ENCODE results near the gene ZNF14.
"Not testable (repeated sequence)": the region's sequence is repeated elsewhere in the genome, so short reads cannot be mapped to it uniquely, and the experiment has no call there.

The ZNF14 gene

DNA sequence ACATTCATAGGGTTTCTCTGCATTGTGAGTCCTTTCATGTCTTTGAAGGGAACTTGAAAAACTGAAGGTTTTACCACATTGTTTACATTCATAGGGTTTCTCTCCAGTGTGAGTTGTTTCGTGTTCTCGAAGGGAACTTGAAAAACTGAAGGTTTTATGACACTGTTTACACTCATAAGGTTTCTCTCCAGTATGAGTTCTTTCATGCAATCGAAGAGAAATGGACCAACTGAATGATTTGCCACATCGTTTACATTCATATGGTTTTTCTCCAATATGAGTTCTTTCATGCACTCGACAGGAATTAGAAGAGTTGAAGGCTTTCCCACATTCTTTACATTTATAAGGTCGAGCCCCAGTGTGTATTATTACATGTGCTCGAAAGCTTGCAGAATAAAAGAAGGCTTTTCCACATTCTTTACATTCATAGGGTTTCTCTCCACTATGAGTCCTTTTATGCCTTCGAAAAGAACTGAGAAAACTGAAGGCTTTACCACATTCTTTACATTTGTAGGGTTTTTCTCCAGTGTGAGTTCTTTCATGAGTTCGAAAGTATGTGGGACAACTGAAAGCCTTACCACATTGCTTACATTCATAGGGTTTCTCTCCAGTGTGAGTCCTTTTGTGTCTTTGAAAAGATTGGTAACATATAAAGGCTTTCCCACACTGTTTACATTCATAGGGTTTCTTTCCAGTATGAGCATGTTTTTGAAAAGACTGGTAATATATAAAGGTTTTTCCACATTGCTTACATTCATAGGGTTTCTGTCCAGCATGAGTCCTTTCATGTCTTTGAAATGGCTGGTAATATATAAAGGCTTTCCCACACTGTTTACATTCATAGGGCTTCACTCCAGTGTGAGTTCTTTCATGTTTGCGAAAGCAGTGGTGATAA is 20.7 kb downstream of the ZNF14 start:
- H3K4me1 ChIP-seq (ENCODE audit: control insufficient read depth, insufficient read depth, low read length), result no peaks in the 10 kb centered on the region
- H3K36me3 ChIP-seq (ENCODE audit: control insufficient read depth, insufficient read depth, low read length), result peaks cover 60% of the 10 kb centered on the region
- H3K9ac ChIP-seq (ENCODE audit: low read length), result no peak overlapping the region
- peaks cover 92% of the 10 kb centered on the region for H3K9me3 ChIP-seq (ENCODE audit: control insufficient read depth, insufficient read depth, low read depth, low read length)
- no peak overlapping the region for H3K4me3 ChIP-seq (ENCODE audit: low read depth, low read length)
- H3K27me3 ChIP-seq (ENCODE audit: control insufficient read depth, insufficient read depth, low read length), result no peaks in the 10 kb centered on the region
- no peak overlapping the region for H3K27ac ChIP-seq (ENCODE audit: low read depth, low read length)

DNA sequence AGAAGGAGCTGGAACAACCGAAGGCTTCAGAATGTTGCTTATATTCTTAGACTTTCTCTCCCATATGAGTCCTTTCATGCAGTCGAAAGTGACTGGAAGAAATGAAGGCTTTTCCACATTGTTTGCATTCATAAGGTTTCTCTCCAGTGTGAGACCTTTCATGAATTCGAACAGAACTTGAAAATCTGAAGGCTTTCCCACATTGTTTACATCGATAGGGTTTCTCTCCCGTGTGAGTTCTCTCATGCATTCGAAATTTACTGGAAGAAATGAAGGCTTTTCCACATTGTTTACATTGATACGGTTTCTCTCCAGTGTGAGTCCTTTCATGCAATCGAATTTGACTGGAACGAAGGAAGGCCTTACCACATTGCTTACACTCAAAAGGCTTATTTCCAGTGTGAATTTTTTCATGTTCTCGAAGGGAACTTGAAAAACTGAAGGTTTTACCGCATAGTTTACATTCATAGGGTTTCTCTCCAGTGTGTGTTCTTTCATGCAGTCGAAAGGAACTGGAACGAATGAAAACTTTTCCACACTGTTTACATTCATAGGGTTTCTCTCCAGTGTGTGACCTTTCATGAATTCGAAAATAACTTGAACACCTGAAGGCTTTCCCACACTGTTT is 21.5 kb downstream of the ZNF14 start:
- Histone ChIP-seq H3K4me3 (ENCODE audit: low read depth, low read length) (no peak overlapping the region), H3K27me3 (ENCODE audit: control insufficient read depth, insufficient read depth, low read length) (no peaks in the 10 kb centered on the region), H3K27ac (ENCODE audit: low read depth, low read length) (no peak overlapping the region), H3K9ac (ENCODE audit: low read length) (no peak overlapping the region), H3K4me1 (ENCODE audit: control insufficient read depth, insufficient read depth, low read length) (no peaks in the 10 kb centered on the region), H3K9me3 (ENCODE audit: control insufficient read depth, insufficient read depth, low read depth, low read length) (peaks cover 92% of the 10 kb centered on the region), H3K36me3 (ENCODE audit: control insufficient read depth, insufficient read depth, low read length) (peaks cover 60% of the 10 kb centered on the region)

DNA sequence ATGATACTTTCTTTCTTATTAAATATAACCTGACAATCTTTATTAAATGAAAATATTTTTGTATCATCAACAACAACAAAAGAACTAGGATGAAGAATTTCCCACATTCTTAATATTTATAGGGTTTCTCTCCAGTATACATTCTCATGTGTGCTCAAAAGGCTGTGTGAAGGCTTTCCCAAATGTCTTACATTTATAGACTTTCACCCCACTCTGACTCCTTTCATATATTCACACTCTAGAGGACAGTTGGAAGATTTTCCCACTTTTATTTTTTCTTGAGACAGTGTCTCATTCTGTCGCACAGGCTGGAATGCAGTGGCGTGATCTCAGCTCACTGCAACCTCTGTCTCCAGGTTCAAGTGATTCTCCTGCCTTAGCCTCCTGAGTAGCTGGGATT is 22.4 kb downstream of the ZNF14 start:
- no peaks in the 10 kb centered on the region for H3K4me1 ChIP-seq (ENCODE audit: control insufficient read depth, insufficient read depth, low read length)
- no peaks in the 10 kb centered on the region for H3K27me3 ChIP-seq (ENCODE audit: control insufficient read depth, insufficient read depth, low read length)
- peaks cover 56% of the 10 kb centered on the region for H3K36me3 ChIP-seq (ENCODE audit: control insufficient read depth, insufficient read depth, low read length)
- H3K4me3 ChIP-seq (ENCODE audit: low read depth, low read length), result no peak overlapping the region
- no peak overlapping the region for H3K9ac ChIP-seq (ENCODE audit: low read length)
- no peak overlapping the region for H3K27ac ChIP-seq (ENCODE audit: low read depth, low read length)
- peaks cover 90% of the 10 kb centered on the region for H3K9me3 ChIP-seq (ENCODE audit: control insufficient read depth, insufficient read depth, low read depth, low read length)

DNA sequence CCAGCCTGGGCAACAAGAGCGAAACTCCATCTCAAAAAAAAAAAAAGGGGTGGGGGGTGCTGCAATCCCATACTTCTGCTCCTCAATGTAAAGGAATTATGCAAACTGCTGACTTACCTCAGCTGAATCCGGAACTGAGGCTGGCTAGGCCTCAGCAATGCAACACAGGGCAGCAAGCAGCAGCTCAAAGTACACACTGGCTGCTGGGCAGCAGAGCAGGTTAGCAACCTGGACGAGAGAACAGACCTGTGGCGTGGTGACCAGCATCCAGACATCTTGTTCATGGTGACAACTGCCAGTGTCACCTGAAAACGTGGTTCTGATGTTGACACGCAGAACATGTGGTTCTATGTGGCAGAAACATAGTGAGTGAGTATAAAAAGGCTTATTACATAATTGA is 28.1 kb downstream of the ZNF14 start:
- Histone ChIP-seq H3K9ac (ENCODE audit: low read length) (no peak overlapping the region), H3K4me1 (ENCODE audit: control insufficient read depth, insufficient read depth, low read length) (no peaks in the 10 kb centered on the region), H3K9me3 (ENCODE audit: control insufficient read depth, insufficient read depth, low read depth, low read length) (peaks cover 63% of the 10 kb centered on the region), H3K36me3 (ENCODE audit: control insufficient read depth, insufficient read depth, low read length) (peaks cover 12% of the 10 kb centered on the region), H3K27ac (ENCODE audit: low read depth, low read length) (no peak overlapping the region), H3K27me3 (ENCODE audit: control insufficient read depth, insufficient read depth, low read length) (no peaks in the 10 kb centered on the region), H3K4me3 (ENCODE audit: low read depth, low read length) (no peak overlapping the region)

DNA sequence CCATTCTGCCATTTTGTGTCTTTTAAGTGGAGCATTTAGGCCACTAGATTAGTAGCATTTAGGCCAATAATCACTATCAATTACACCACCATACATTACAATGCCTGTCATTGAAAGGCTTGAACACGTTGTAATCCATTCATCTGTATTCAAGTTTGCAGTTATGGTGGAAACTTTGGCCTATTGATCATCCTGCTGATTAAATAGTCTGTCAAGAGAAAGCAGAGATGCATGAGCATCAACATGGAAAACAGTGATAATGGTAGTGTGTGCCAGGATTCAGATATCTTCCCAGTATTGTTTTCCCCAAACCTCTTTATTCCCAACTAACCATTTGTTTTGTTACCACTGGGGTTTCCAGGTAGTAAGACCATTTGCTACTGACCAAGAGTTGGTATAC is 32.4 kb downstream of the ZNF14 start:
- not testable (repeated sequence) for H3K4me1 ChIP-seq (ENCODE audit: control insufficient read depth, insufficient read depth, low read length); H3K36me3 ChIP-seq (ENCODE audit: control insufficient read depth, insufficient read depth, low read length); H3K9ac ChIP-seq (ENCODE audit: low read length); H3K27ac ChIP-seq (ENCODE audit: low read depth, low read length); H3K27me3 ChIP-seq (ENCODE audit: control insufficient read depth, insufficient read depth, low read length); H3K4me3 ChIP-seq (ENCODE audit: low read depth, low read length)
- H3K9me3 ChIP-seq (ENCODE audit: control insufficient read depth, insufficient read depth, low read depth, low read length), result peaks cover 23% of the 10 kb centered on the region

DNA sequence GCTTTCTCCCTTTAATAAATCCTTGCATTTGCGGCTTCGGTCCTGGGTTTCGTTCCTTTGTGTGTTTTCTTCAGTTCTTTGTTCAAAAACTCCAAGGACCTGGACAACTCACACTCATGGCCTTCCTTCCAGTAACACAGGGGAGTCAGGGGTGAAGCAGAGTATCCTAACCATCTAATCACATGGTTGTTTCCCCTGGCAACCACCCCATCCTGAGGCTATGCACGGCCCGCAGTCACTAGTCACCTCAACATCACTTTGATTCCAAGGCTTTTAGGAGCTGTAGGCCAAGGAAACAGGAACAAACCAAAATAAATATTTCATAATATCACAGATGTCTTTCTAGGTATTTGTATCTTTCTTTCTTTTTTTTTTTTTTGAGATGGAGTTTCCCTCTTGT is 35.3 kb downstream of the ZNF14 start:
- H3K27me3 ChIP-seq (ENCODE audit: control insufficient read depth, insufficient read depth, low read length), result no peaks in the 10 kb centered on the region
- H3K27ac ChIP-seq (ENCODE audit: low read depth, low read length), result no peak overlapping the region
- H3K4me1 ChIP-seq (ENCODE audit: control insufficient read depth, insufficient read depth, low read length), result no peaks in the 10 kb centered on the region
- no peak overlapping the region for H3K4me3 ChIP-seq (ENCODE audit: low read depth, low read length)
- no peak overlapping the region for H3K9ac ChIP-seq (ENCODE audit: low read length)
- H3K9me3 ChIP-seq (ENCODE audit: control insufficient read depth, insufficient read depth, low read depth, low read length), result peaks cover 7% of the 10 kb centered on the region; the same call in 1 of the 2 replicates
- H3K36me3 ChIP-seq (ENCODE audit: control insufficient read depth, insufficient read depth, low read length), result no peaks in the 10 kb centered on the region

- H3K27me3 ChIP-seq (ENCODE audit: control insufficient read depth, insufficient read depth, low read length), result no peaks in the 10 kb centered on the region
- H3K9ac ChIP-seq (ENCODE audit: low read length), result no peak overlapping the region
- no peak overlapping the region for H3K4me3 ChIP-seq (ENCODE audit: low read depth, low read length)
- peaks cover 5% of the 10 kb centered on the region; the same call in 1 of the 2 replicates for H3K9me3 ChIP-seq (ENCODE audit: control insufficient read depth, insufficient read depth, low read depth, low read length)
- no peaks in the 10 kb centered on the region for H3K4me1 ChIP-seq (ENCODE audit: control insufficient read depth, insufficient read depth, low read length)
- no peak overlapping the region for H3K27ac ChIP-seq (ENCODE audit: low read depth, low read length)
- H3K36me3 ChIP-seq (ENCODE audit: control insufficient read depth, insufficient read depth, low read length), result no peaks in the 10 kb centered on the region
Observed at GRCh38 chr19:19696386-19696785, 36.5 kb downstream of the ZNF14 start.

GRCh38 chr19:19691683-19692082 is 41.2 kb downstream of the ZNF14 start:
- Histone ChIP-seq H3K9ac (ENCODE audit: low read length) (no peak overlapping the region), H3K9me3 (ENCODE audit: control insufficient read depth, insufficient read depth, low read depth, low read length) (no peaks in the 10 kb centered on the region), H3K27me3 (ENCODE audit: control insufficient read depth, insufficient read depth, low read length) (no peaks in the 10 kb centered on the region), H3K36me3 (ENCODE audit: control insufficient read depth, insufficient read depth, low read length) (no peaks in the 10 kb centered on the region), H3K4me3 (ENCODE audit: low read depth, low read length) (no peak overlapping the region), H3K27ac (ENCODE audit: low read depth, low read length) (no peak overlapping the region), H3K4me1 (ENCODE audit: control insufficient read depth, insufficient read depth, low read length) (no peaks in the 10 kb centered on the region)

DNA sequence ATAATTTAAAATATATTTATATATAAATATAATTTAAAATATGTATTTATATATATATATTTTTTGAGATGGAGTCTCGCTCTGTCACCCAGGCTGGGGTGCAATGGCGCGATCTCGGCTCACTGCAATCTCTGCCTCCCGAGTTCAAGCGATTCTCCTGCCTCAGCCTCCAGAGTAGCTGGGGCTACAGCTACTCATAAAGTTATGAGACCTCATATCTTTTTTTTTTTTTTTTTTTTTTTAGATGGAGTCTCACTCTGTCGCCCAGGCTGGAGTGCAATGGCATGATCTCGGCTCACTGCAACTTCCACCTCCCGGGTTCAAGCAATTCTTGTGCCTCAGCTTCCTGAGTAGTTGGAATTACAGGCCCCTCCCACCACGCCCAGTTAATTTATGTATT is 43.9 kb downstream of the ZNF14 start:
- H3K9ac ChIP-seq (ENCODE audit: low read length); H3K4me1 ChIP-seq (ENCODE audit: control insufficient read depth, insufficient read depth, low read length); H3K9me3 ChIP-seq (ENCODE audit: control insufficient read depth, insufficient read depth, low read depth, low read length); H3K27ac ChIP-seq (ENCODE audit: low read depth, low read length); H3K36me3 ChIP-seq (ENCODE audit: control insufficient read depth, insufficient read depth, low read length); H3K4me3 ChIP-seq (ENCODE audit: low read depth, low read length); H3K27me3 ChIP-seq (ENCODE audit: control insufficient read depth, insufficient read depth, low read length): not testable (repeated sequence)

DNA sequence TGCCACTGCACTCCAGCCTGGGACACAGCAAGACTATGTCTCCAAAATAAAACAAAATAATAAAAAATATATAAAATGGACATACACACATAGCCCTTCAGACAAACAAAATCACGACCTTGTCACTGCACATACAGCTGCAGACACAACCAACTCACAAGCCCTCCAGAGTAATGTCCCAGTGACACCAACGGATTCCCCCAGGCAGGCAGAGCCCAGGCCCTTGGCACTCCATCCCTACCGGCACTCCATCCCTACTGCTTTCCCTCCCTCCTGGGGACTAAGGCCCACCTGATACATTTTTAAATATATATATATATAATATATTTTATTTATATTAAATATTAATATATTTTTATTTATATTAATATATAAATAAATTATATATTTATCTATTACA is 45.8 kb downstream of the ZNF14 start:
- H3K4me1 ChIP-seq (ENCODE audit: control insufficient read depth, insufficient read depth, low read length), result no peaks in the 10 kb centered on the region
- H3K4me3 ChIP-seq (ENCODE audit: low read depth, low read length), result no peak overlapping the region
- H3K36me3 ChIP-seq (ENCODE audit: control insufficient read depth, insufficient read depth, low read length), result peaks cover 7% of the 10 kb centered on the region; the same call in 1 of the 2 replicates

GRCh38 chr19:19686580-19686979 is 46.3 kb downstream of the ZNF14 start:
- H3K9ac ChIP-seq (ENCODE audit: low read length), result no peak overlapping the region
- peaks cover 8% of the 10 kb centered on the region; the same call in 1 of the 2 replicates for H3K36me3 ChIP-seq (ENCODE audit: control insufficient read depth, insufficient read depth, low read length)
- no peak overlapping the region for H3K4me3 ChIP-seq (ENCODE audit: low read depth, low read length)
- no peak overlapping the region for H3K27ac ChIP-seq (ENCODE audit: low read depth, low read length)
- no peaks in the 10 kb centered on the region for H3K4me1 ChIP-seq (ENCODE audit: control insufficient read depth, insufficient read depth, low read length)
- peaks cover 11% of the 10 kb centered on the region; the same call in 1 of the 2 replicates for H3K9me3 ChIP-seq (ENCODE audit: control insufficient read depth, insufficient read depth, low read depth, low read length)
- no peaks in the 10 kb centered on the region for H3K27me3 ChIP-seq (ENCODE audit: control insufficient read depth, insufficient read depth, low read length)

More for the DNA sequence above, 45.8 kb downstream of the ZNF14 start:
- H3K27ac ChIP-seq (ENCODE audit: low read depth, low read length), result no peak overlapping the region
- no peaks in the 10 kb centered on the region for H3K27me3 ChIP-seq (ENCODE audit: control insufficient read depth, insufficient read depth, low read length)
- H3K9ac ChIP-seq (ENCODE audit: low read length), result no peak overlapping the region
- H3K9me3 ChIP-seq (ENCODE audit: control insufficient read depth, insufficient read depth, low read depth, low read length), result peaks cover 8% of the 10 kb centered on the region; the same call in 1 of the 2 replicates
